ENCODE measurements around the gene BATF2.

Gene BATF2

GRCh38 chr11:64960719-64961118 is 36.1 kb downstream of the BATF2 start:
- FAIRE-seq: no peak

- FAIRE-seq: no peak
Observed at GRCh38 chr11:64959498-64959897, 37.3 kb downstream of the BATF2 start.

- no peak for FAIRE-seq
Observed at GRCh38 chr11:64954201-64954600, 42.6 kb downstream of the BATF2 start.

- no peak for FAIRE-seq
Observed at GRCh38 chr11:64951529-64951928, 45.2 kb downstream of the BATF2 start.

- no peak for FAIRE-seq
Observed at GRCh38 chr11:64947208-64947814, 49.5 kb downstream of the BATF2 start.
